LHCN-M2 (cell line): ENCODE measurements around the gene HOXA13. TPM values are rescaled to one million over a fixed set of nuclear protein-coding genes. Genes with fewer than 3 reads are reported as not detected.

Source experiments
- DNase-seq: peaks from one replicate; pipeline ENCODE4 v3.0.0-alpha.2; 2012; ENCODE audit warnings: low read depth
- total RNA-seq: library from RNA; depleted of rRNA; stranded (reverse); fragments of >200 nt; gene quantifications from 2 replicates; pipeline ENCODE4 v1.2.3, GENCODE V29; 2014

HOXA13 gene
- total RNA-seq, 1 experiment from 2014 or later = 0.11 TPM

GRCh38 chr7:27237735-27238334 lies 37.9 kb upstream of the HOXA13 start:
- peak; percentile 73 for DNase-seq

- DNase-seq = peak; percentile 22
These were observed 35.8 kb upstream of the HOXA13 start for GRCh38 chr7:27235387-27236311.

- DNase-seq = no peak
These were observed 29.6 kb upstream of the HOXA13 start for GRCh38 chr7:27229448-27229847.

- DNase-seq = no peak
These were observed 25.4 kb upstream of the HOXA13 start for GRCh38 chr7:27224983-27225934.

GRCh38 chr7:27223941-27224575 lies 24.2 kb upstream of the HOXA13 start:
- DNase-seq = no peak

GRCh38 chr7:27221201-27221797 lies 21.4 kb upstream of the HOXA13 start:
- no peak for DNase-seq

GRCh38 chr7:27220440-27220955 lies 20.6 kb upstream of the HOXA13 start:
- no peak for DNase-seq

- DNase-seq = no peak
These were observed 19.9 kb upstream of the HOXA13 start for GRCh38 chr7:27219821-27220220.

GRCh38 chr7:27217951-27218350 lies 18.1 kb upstream of the HOXA13 start:
- DNase-seq = no peak

GRCh38 chr7:27215356-27215755 lies 15.5 kb upstream of the HOXA13 start:
- no peak for DNase-seq

GRCh38 chr7:27214239-27214950 lies 14.5 kb upstream of the HOXA13 start:
- DNase-seq = no peak

- no peak for DNase-seq
These were observed 13.7 kb upstream of the HOXA13 start for GRCh38 chr7:27213433-27214238.

GRCh38 chr7:27212497-27213432 lies 12.9 kb upstream of the HOXA13 start:
- DNase-seq = no peak

GRCh38 chr7:27211764-27212204 lies 11.9 kb upstream of the HOXA13 start:
- DNase-seq = no peak

- DNase-seq = no peak
These were observed 11.2 kb upstream of the HOXA13 start for GRCh38 chr7:27211084-27211446.

GRCh38 chr7:27210441-27211083 lies 10.7 kb upstream of the HOXA13 start:
- no peak for DNase-seq

GRCh38 chr7:27209933-27210440 lies 10.1 kb upstream of the HOXA13 start:
- no peak for DNase-seq
